Measurements from ENCODE around the gene SNPH.

Gene SNPH

GRCh38 chr20:1287787-1288569 lies 21.9 kb downstream of the SNPH start:
- DNase-seq, result no peak

GRCh38 chr20:1291191-1291741 lies 25.2 kb downstream of the SNPH start:
- no peak for DNase-seq

- no peak for DNase-seq
These were observed 26.5 kb downstream of the SNPH start for GRCh38 chr20:1292620-1293019.

GRCh38 chr20:1293641-1294379 lies 27.7 kb downstream of the SNPH start:
- DNase-seq, result no peak

- no peak for DNase-seq
These were observed 28.4 kb downstream of the SNPH start for GRCh38 chr20:1294497-1294896.

GRCh38 chr20:1295276-1295930 lies 29.3 kb downstream of the SNPH start:
- DNase-seq, result no peak

GRCh38 chr20:1296117-1296610 lies 30.1 kb downstream of the SNPH start:
- DNase-seq, result no peak

GRCh38 chr20:1296922-1297321 lies 30.8 kb downstream of the SNPH start:
- DNase-seq, result no peak

- DNase-seq, result no peak
These were observed 31.4 kb downstream of the SNPH start for GRCh38 chr20:1297486-1297885.

GRCh38 chr20:1298166-1298565 lies 32.1 kb downstream of the SNPH start:
- no peak for DNase-seq

GRCh38 chr20:1298888-1299511 lies 32.9 kb downstream of the SNPH start:
- no peak for DNase-seq

GRCh38 chr20:1299522-1299921 lies 33.4 kb downstream of the SNPH start:
- DNase-seq, result peak; percentile 33 to 50

GRCh38 chr20:1300083-1300840 lies 34.2 kb downstream of the SNPH start:
- no peak for DNase-seq

GRCh38 chr20:1301031-1301529 lies 35.0 kb downstream of the SNPH start:
- DNase-seq, result peak; percentile 46 to 58

GRCh38 chr20:1302685-1303541 lies 36.8 kb downstream of the SNPH start:
- no peak for DNase-seq

- no peak for DNase-seq
These were observed 38.8 kb downstream of the SNPH start for GRCh38 chr20:1304710-1305515.

- DNase-seq, result no peak
These were observed 39.6 kb downstream of the SNPH start for GRCh38 chr20:1305712-1306111.

GRCh38 chr20:1306316-1307135 lies 40.4 kb downstream of the SNPH start:
- DNase-seq, result no peak

- no peak for DNase-seq
These were observed 41.1 kb downstream of the SNPH start for GRCh38 chr20:1307171-1307570.
